Measurements from ENCODE around the gene ZBTB7B.

DNA sequence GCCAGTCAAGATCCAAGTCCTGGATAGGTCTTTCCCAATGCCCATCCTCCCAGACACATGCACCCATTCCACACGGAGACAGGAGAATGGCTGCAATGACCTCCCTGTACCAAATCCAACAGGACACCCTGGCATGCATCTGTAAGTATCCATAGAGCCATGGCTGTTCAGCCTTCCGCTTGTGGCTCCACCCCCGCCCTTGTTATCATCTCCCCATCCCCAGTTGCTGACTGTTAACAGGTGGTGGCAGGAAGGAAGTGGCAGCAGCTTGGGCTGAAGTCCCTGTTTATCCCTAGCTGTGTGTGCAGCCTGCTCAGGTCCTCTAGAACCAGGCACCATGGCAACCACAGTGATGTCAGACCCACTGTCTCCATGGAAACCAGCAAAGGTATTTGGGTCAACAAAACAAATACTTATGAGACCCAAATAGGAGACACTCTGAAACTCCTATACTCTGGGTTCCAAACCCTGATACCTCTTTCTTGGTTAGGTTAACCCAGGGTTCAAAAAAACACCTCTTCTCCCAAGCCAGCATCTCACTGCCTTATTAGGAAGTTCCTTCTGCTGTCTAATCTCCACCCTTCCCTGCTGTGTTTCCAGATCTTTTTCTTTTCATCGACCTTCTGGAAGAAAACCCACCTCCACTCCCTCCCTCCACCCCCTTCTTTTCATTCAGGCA lies 47.4 kb upstream of the ZBTB7B start:
- TF ChIP-seq GATA3 (IDR thresholded peaks at IDR 0.05; ENCODE audit: low read depth, low read length) (no peak), GATA2 (IDR thresholded peaks at IDR 0.05; ENCODE audit: low read depth, low read length) (peak; percentile 56)

Measured in SH-SY5Y (cell line).